ENCODE data around the gene HOXC6.

- TF ChIP-seq ZBTB17 (tag by site-specific recombination; IDR thresholded peaks at IDR 0.05), result peak; percentile 72; the same call in 1 of the 2 replicates
- TF ChIP-seq KLF7 (tag by site-specific recombination; IDR thresholded peaks at IDR 0.05; ENCODE audit: borderline replicate concordance), result no peak
- TF ChIP-seq KLF1 (tag by site-specific recombination; IDR thresholded peaks at IDR 0.05), result no peak
- TF ChIP-seq CTCF (tag by site-specific recombination; IDR thresholded peaks at IDR 0.05), result no peak
Measured at GRCh38 chr12:54038871-54039414, 10.7 kb downstream of the HOXC6 start.
